NCI-H187 treated with DMSO at 0.1 percent for 48 hours (cell line): ENCODE results near the gene AMZ2.
"Not testable (repeated sequence)": the region's sequence is repeated elsewhere in the genome, so short reads cannot be mapped to it uniquely, and the experiment has no call there.

Source experiments
- DNase-seq: peaks from one replicate; lab custom pipeline; 2025; lab: John Stamatoyannopoulos, UW

Gene AMZ2

GRCh38 chr17:68247445-68248198, at the start of gene AMZ2:
Gene AMZ2, plus strand, starts transcription at chr17:68248043. Its CDS starts 2,145 bp downstream, at chr17:68250188.
- DNase-seq: peak; percentile 13

- no peak for DNase-seq
Measured at GRCh38 chr17:68198931-68199836, 48.7 kb upstream of the AMZ2 start.

- no peak for DNase-seq
Measured at GRCh38 chr17:68199837-68200688, 47.8 kb upstream of the AMZ2 start.

GRCh38 chr17:68200689-68201417, 47.0 kb upstream of the AMZ2 start:
- DNase-seq: no peak

GRCh38 chr17:68201418-68201771, 46.4 kb upstream of the AMZ2 start:
- DNase-seq: not testable (repeated sequence)

GRCh38 chr17:68202321-68202720, 45.5 kb upstream of the AMZ2 start:
- not testable (repeated sequence) for DNase-seq

- no peak for DNase-seq
Measured at GRCh38 chr17:68204736-68205135, 43.1 kb upstream of the AMZ2 start.

- no peak for DNase-seq
Measured at GRCh38 chr17:68205251-68205807, 42.5 kb upstream of the AMZ2 start.

GRCh38 chr17:68205808-68206720, 41.8 kb upstream of the AMZ2 start:
- DNase-seq: no peak

GRCh38 chr17:68207651-68208253, 40.1 kb upstream of the AMZ2 start:
- DNase-seq: no peak

- not testable (repeated sequence) for DNase-seq
Measured at GRCh38 chr17:68208651-68209050, 39.2 kb upstream of the AMZ2 start.

GRCh38 chr17:68209191-68209900, 38.5 kb upstream of the AMZ2 start:
- not testable (repeated sequence) for DNase-seq

GRCh38 chr17:68210570-68211315, 37.1 kb upstream of the AMZ2 start:
- no peak for DNase-seq

GRCh38 chr17:68213428-68214411, 34.1 kb upstream of the AMZ2 start:
- not testable (repeated sequence) for DNase-seq

GRCh38 chr17:68215453-68215852, 32.4 kb upstream of the AMZ2 start:
- not testable (repeated sequence) for DNase-seq

- not testable (repeated sequence) for DNase-seq
Measured at GRCh38 chr17:68219429-68219828, 28.4 kb upstream of the AMZ2 start.

- DNase-seq: not testable (repeated sequence)
Measured at GRCh38 chr17:68220186-68220585, 27.7 kb upstream of the AMZ2 start.
